ENCODE measurements around the gene CCDC149.
A peak's percentile ranks its signal among the peaks of the same experiment; 100 is the strongest.
"Not testable (repeated sequence)": the region's sequence is repeated elsewhere in the genome, so short reads cannot be mapped to it uniquely, and the experiment has no call there.

The CCDC149 gene

DNA sequence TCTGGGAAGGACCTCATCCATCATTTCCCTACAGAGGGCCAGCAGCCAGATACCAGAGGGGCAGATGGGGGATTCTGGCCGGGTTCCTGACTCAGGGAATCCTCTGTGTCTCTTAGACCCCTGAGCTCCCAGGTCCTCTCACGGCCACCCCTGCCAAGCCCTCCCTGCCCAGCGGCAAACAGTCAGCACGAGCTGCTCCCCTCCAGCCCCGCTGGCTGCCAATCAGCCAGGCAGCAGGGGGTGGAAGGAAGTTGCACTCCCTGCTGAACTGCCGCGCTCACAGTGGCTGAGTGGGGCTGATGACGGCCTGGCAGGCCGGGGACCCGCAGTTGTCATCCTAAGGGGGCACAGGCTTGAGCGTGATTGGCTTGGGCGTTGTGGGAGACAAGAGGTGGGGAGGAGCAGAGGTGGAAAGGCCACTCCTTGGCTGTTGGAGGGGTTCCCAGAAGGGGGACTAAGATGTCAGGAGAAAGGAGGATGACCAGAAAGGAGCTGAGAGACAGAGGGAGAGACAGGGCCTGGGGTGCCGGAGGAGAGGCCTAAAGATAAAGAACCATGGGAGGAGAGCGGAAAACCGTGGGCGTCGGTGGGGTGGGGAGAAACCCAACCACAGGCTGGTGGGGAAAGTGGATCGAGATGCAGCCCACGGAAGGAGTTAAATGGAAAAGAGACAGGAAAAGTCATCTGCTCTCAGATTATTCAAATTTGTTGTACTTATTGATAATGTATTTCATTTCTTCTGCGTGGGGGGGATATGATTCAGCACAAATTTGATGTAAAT is 4.4 kb upstream of the CCDC149 start:
- no peak overlapping the region for H3K27ac ChIP-seq (ENCODE audit: low read length)
- H3K4me3 ChIP-seq (ENCODE audit: low read length in 2 of 2), result no peak overlapping the region
- no peaks in the 10 kb centered on the region for H3K36me3 ChIP-seq (ENCODE audit: control insufficient read depth in 2 of 2, insufficient read depth in 2 of 2, low read length in 2 of 2)
- no peaks in the 10 kb centered on the region for H3K27me3 ChIP-seq (ENCODE audit: control insufficient read depth in 1 of 2, insufficient read depth in 2 of 2, low read length in 2 of 2)
- H3K9ac ChIP-seq (ENCODE audit: low read length in 2 of 2), result no peak overlapping the region
- no peaks in the 10 kb centered on the region for H3K9me3 ChIP-seq (ENCODE audit: control insufficient read depth in 2 of 2, low read length in 2 of 2)
- peaks cover 6% of the 10 kb centered on the region for H3K4me1 ChIP-seq (ENCODE audit: control insufficient read depth, insufficient read depth, low read length)

DNA sequence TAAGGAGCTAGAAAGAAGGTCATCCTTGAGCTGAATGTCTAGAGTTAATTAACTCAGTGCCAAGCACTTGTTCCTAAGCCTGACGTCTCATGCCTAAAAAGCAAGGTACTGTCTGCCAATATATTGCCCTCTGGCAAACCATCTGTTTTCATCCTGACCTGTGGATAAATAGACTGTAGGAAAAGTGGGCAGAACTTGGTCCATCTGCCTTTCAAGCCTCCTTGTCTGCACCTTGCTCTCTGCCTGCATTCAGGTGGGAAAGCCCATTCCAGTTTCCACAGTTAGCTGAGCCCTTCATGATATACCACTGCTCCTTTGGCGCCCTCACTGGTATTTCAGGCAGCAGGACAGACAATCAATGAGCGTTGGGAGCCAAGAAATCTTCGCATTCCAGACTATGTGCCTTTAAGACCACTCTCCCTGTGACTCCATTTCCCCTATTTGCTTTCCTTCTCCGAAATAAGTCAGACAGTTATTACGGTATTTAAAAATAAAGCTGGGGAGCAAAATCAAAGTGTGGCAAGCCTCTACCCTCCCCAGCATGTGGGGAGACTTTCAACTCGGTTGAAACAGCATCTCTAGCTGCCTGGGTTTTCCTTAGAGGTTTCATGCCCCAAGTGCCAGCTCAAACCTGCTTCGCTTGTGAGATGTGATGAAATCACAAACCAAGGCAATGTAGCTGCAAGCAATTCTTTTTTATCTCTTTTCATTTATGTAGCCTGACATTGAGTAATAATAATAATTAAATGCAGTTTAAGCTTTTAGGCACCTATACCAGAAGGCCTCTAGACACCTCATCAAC is 2.5 kb upstream of the CCDC149 start:
- H3K9ac ChIP-seq (ENCODE audit: low read length in 2 of 2), result no peak overlapping the region
- no peak overlapping the region for H3K4me3 ChIP-seq (ENCODE audit: low read length in 2 of 2)
- H3K27me3 ChIP-seq (ENCODE audit: control insufficient read depth in 1 of 2, insufficient read depth in 2 of 2, low read length in 2 of 2), result no peaks in the 10 kb centered on the region
- no peak overlapping the region for H3K27ac ChIP-seq (ENCODE audit: low read length)
- H3K36me3 ChIP-seq (ENCODE audit: control insufficient read depth in 2 of 2, insufficient read depth in 2 of 2, low read length in 2 of 2), result peaks cover 0 to under 1% of the 10 kb centered on the region in 2 donors
- H3K4me1 ChIP-seq (ENCODE audit: control insufficient read depth, insufficient read depth, low read length), result peaks cover 15% of the 10 kb centered on the region
- H3K9me3 ChIP-seq (ENCODE audit: control insufficient read depth in 2 of 2, low read length in 2 of 2), result no peaks in the 10 kb centered on the region

DNA sequence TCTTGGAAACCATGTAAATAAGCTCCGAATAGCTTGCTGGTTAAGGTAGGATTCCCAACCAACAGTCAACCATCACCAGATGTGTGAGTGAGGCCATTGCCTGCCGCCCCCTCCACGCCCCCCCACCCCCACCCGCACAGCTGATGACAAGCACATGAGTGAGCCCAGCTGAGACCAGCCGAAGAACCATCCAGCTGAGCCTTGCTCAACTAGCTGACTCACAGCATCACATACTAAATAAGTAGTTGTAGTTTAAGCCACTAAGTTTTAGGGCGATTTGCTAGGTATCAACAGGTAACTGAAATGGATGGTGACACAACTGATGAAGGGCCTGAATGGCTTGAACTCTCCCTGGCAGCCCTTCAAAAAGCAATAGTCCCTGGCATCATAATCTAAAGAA is 1.6 kb upstream of the CCDC149 start:
- Histone ChIP-seq H3K9ac (ENCODE audit: low read length in 2 of 2) (no peak overlapping the region), H3K9me3 (ENCODE audit: control insufficient read depth in 2 of 2, low read length in 2 of 2) (no peaks in the 10 kb centered on the region), H3K4me3 (ENCODE audit: low read length in 2 of 2) (no peak overlapping the region), H3K27ac (ENCODE audit: low read length) (no peak overlapping the region), H3K4me1 (ENCODE audit: control insufficient read depth, insufficient read depth, low read length) (peaks cover 15% of the 10 kb centered on the region), H3K36me3 (ENCODE audit: control insufficient read depth in 2 of 2, insufficient read depth in 2 of 2, low read length in 2 of 2) (peaks cover under 1 to 8% of the 10 kb centered on the region in 2 donors), H3K27me3 (ENCODE audit: control insufficient read depth in 1 of 2, insufficient read depth in 2 of 2, low read length in 2 of 2) (no peaks in the 10 kb centered on the region)

DNA sequence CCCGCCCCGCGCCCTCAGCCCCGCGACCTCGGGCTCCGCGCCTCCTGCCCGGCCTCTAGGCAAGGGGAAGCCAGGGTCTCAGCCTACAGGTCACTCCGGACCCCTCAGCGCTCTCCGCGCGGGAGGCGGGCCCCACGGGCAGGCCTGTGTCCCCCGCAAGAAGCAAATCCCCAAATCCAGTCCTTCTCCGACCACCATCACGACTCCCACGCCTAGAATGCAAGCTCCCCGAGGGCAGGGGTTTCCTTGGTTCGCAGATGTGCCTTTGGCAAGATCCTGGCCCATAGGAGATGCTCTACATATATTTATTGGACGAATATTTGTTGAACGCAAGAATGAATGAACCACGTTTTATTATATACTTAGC is 260 bp upstream of the CCDC149 start:
- Histone ChIP-seq H3K4me3 (ENCODE audit: low read length in 2 of 2) (peak overlapping the region; percentile 73 to 86), H3K27me3 (ENCODE audit: control insufficient read depth in 1 of 2, insufficient read depth in 2 of 2, low read length in 2 of 2) (no peaks in the 10 kb centered on the region), H3K36me3 (ENCODE audit: control insufficient read depth in 2 of 2, insufficient read depth in 2 of 2, low read length in 2 of 2) (peaks cover 8 to 17% of the 10 kb centered on the region in 2 donors), H3K9me3 (ENCODE audit: control insufficient read depth in 2 of 2, low read length in 2 of 2) (no peaks in the 10 kb centered on the region), H3K9ac (ENCODE audit: low read length in 2 of 2) (peak overlapping the region; percentile 89), H3K27ac (ENCODE audit: low read length) (peak overlapping the region; percentile 82), H3K4me1 (ENCODE audit: control insufficient read depth, insufficient read depth, low read length) (peaks cover 15% of the 10 kb centered on the region)

DNA sequence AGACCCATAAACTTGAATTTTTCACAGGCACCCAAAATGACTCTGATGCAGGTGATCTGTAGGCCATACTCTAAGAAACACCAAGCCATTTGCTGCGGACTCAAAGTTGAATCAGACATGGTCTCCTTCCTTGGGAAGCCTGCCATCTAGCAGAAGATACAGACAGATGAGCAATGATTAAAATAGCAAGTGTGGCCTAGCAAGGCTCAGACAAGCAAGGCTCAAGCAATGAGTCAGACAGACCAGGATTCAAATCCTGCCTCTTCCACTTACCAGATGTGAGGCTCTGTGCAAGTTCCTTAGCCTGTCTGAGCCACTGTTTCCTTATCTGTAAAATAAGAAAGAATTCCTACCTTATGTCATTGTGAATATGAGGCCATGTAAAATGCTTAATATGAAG is 2.3 kb downstream of the CCDC149 start:
- Histone ChIP-seq H3K27ac (ENCODE audit: low read length) (no peak overlapping the region), H3K36me3 (ENCODE audit: control insufficient read depth in 2 of 2, insufficient read depth in 2 of 2, low read length in 2 of 2) (peaks cover 19 to 23% of the 10 kb centered on the region in 2 donors), H3K9me3 (ENCODE audit: control insufficient read depth in 2 of 2, low read length in 2 of 2) (no peaks in the 10 kb centered on the region), H3K4me1 (ENCODE audit: control insufficient read depth, insufficient read depth, low read length) (peaks cover 15% of the 10 kb centered on the region), H3K9ac (ENCODE audit: low read length in 2 of 2) (no peak overlapping the region), H3K4me3 (ENCODE audit: low read length in 2 of 2) (no peak overlapping the region), H3K27me3 (ENCODE audit: control insufficient read depth in 1 of 2, insufficient read depth in 2 of 2, low read length in 2 of 2) (no peaks in the 10 kb centered on the region)

DNA sequence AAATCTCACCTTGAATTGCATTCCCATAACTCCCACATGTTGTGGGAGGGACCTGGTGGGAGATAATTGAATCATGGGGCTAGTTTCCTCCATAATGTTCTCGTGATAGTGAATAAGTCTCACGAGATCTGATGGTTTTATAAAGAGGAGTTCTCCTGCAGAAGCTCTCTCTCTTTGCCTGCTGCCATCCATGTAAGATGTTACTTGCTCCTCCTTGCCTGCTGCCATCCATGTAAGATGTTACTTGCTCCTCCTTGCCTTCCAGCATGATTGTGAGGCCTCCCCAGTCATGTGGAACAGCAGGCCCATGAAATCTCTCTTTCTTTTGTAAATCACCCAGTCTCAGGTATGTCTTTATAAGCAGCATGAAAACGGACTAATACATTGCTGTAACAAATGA is 3.2 kb downstream of the CCDC149 start:
- H3K36me3 ChIP-seq (ENCODE audit: control insufficient read depth in 2 of 2, insufficient read depth in 2 of 2, low read length in 2 of 2), result peaks cover 19 to 23% of the 10 kb centered on the region in 2 donors
- not testable (repeated sequence) for H3K4me3 ChIP-seq (ENCODE audit: low read length in 2 of 2); H3K27me3 ChIP-seq (ENCODE audit: control insufficient read depth in 1 of 2, insufficient read depth in 2 of 2, low read length in 2 of 2); H3K9me3 ChIP-seq (ENCODE audit: control insufficient read depth in 2 of 2, low read length in 2 of 2); H3K27ac ChIP-seq (ENCODE audit: low read length); H3K9ac ChIP-seq (ENCODE audit: low read length in 2 of 2)
- H3K4me1 ChIP-seq (ENCODE audit: control insufficient read depth, insufficient read depth, low read length), result peaks cover 15% of the 10 kb centered on the region

DNA sequence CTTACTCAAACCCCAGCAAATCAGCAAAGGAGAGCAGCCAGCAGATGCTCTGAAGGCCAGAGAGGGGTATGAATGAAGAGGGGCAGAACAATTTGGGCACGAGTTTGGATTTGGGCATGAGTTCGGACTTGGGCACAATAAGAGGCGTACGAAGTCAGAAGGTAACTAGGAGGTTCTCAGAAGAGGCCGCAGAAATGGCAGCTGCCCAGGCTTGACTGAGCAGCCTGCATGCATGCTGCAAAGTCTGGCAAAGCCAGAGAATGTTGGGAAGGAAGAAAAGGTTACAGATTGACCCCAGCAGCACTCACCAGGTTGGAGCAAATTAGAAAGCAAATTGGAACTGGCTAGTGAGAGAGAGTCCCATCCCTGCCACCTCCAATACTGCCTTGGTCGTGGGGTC is 15.2 kb downstream of the CCDC149 start:
- no peaks in the 10 kb centered on the region for H3K27me3 ChIP-seq (ENCODE audit: control insufficient read depth in 1 of 2, insufficient read depth in 2 of 2, low read length in 2 of 2)
- H3K9ac ChIP-seq (ENCODE audit: low read length in 2 of 2), result no peak overlapping the region
- peaks cover 0 to 8% of the 10 kb centered on the region in 2 donors for H3K36me3 ChIP-seq (ENCODE audit: control insufficient read depth in 2 of 2, insufficient read depth in 2 of 2, low read length in 2 of 2)
- no peak overlapping the region for H3K27ac ChIP-seq (ENCODE audit: low read length)
- H3K4me3 ChIP-seq (ENCODE audit: low read length in 2 of 2), result no peak overlapping the region
- no peaks in the 10 kb centered on the region for H3K9me3 ChIP-seq (ENCODE audit: control insufficient read depth in 2 of 2, low read length in 2 of 2)
- peaks cover 17% of the 10 kb centered on the region for H3K4me1 ChIP-seq (ENCODE audit: control insufficient read depth, insufficient read depth, low read length)

DNA sequence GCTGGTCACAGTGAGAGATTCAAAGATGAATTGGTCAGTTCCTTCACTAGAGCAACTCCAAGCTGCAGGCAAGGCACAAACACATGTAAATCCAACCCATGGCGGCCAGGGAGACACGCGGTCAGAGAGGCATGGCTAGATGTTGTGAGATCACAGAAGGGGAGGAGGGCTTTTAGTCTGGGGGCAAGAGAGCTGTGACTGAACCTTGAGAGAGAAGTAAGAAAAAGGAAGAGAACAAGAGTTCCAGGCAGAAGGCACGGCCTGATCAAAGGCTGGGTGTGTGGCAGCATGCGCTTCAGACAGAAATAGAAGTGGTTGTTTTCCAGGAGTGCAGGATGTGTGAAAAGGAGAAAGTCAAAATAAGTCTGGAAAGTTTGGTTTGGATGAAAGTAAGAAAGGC is 15.9 kb downstream of the CCDC149 start:
- H3K9ac ChIP-seq (ENCODE audit: low read length in 2 of 2), result no peak overlapping the region
- H3K9me3 ChIP-seq (ENCODE audit: control insufficient read depth in 2 of 2, low read length in 2 of 2), result no peaks in the 10 kb centered on the region
- no peak overlapping the region for H3K4me3 ChIP-seq (ENCODE audit: low read length in 2 of 2)
- peaks cover 17% of the 10 kb centered on the region for H3K4me1 ChIP-seq (ENCODE audit: control insufficient read depth, insufficient read depth, low read length)
- H3K27ac ChIP-seq (ENCODE audit: low read length), result no peak overlapping the region
- no peaks in the 10 kb centered on the region for H3K27me3 ChIP-seq (ENCODE audit: control insufficient read depth in 1 of 2, insufficient read depth in 2 of 2, low read length in 2 of 2)
- H3K36me3 ChIP-seq (ENCODE audit: control insufficient read depth in 2 of 2, insufficient read depth in 2 of 2, low read length in 2 of 2), result peaks cover 0 to 8% of the 10 kb centered on the region in 2 donors

DNA sequence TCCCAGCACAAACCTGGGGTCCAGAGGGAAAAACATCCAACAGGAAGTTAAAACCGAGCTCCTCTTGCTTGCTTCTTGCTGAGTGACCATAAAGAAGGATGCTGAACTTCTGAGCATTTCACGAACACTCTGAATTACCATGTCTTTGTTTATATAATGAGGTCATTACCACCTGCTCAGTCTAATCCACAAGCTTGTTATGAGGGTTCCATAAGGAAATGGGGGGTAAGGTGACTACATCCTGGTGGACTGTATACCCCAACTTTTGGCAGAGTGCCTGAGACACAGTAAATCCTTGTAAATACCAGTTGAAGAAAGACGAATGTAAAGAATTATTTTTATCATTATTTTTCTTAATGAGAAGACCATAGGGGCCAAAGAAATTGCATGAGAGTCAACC is 16.8 kb downstream of the CCDC149 start:
- no peak overlapping the region for H3K9ac ChIP-seq (ENCODE audit: low read length in 2 of 2)
- no peak overlapping the region for H3K4me3 ChIP-seq (ENCODE audit: low read length in 2 of 2)
- H3K4me1 ChIP-seq (ENCODE audit: control insufficient read depth, insufficient read depth, low read length), result peaks cover 17% of the 10 kb centered on the region
- H3K27ac ChIP-seq (ENCODE audit: low read length), result no peak overlapping the region
- H3K9me3 ChIP-seq (ENCODE audit: control insufficient read depth in 2 of 2, low read length in 2 of 2), result no peaks in the 10 kb centered on the region
- peaks cover 0 to 8% of the 10 kb centered on the region in 2 donors for H3K36me3 ChIP-seq (ENCODE audit: control insufficient read depth in 2 of 2, insufficient read depth in 2 of 2, low read length in 2 of 2)
- H3K27me3 ChIP-seq (ENCODE audit: control insufficient read depth in 1 of 2, insufficient read depth in 2 of 2, low read length in 2 of 2), result no peaks in the 10 kb centered on the region

DNA sequence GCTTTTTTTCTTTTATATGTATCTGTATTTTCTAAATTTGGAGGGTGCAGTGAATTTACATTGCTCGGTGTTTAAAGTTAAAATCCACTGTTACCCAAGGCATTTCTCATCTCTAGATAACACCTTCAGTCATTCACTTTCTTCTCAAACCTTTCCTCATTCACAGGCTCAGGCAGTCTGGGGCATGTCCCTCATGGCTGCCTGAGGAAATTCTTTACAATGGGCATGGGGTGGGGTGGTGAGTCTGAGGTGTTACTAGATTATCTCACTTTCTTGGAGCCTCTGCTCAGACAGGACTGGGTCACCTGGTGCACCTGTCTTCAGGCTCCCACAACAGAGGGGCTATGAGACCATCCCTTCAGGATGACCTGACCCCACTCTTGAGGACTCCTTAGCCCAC is 17.4 kb downstream of the CCDC149 start:
- Histone ChIP-seq H3K4me1 (ENCODE audit: control insufficient read depth, insufficient read depth, low read length) (peaks cover 17% of the 10 kb centered on the region), H3K9ac (ENCODE audit: low read length in 2 of 2) (no peak overlapping the region), H3K4me3 (ENCODE audit: low read length in 2 of 2) (no peak overlapping the region)

DNA sequence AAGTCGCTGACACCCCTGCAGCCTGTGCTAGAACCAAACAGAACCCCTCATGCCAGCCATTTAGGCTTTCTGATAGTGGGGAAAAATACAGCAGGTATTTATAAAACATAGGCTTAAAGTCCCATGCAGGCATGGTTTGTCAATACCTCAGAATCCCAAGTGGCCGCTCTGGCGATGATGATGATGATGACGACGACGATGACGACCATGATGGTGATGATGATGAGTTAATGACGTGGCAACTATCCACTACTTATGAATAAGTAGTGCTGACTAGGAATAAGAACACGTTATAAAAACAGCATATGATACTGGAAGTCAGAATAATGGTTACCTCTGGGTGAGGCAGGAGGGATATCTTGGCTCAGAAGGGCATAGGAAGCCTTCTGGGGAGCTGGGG is 18.0 kb downstream of the CCDC149 start:
- peaks cover 17% of the 10 kb centered on the region for H3K4me1 ChIP-seq (ENCODE audit: control insufficient read depth, insufficient read depth, low read length)

More for the DNA sequence above, 17.4 kb downstream of the CCDC149 start:
- Histone ChIP-seq H3K27ac (ENCODE audit: low read length) (no peak overlapping the region), H3K36me3 (ENCODE audit: control insufficient read depth in 2 of 2, insufficient read depth in 2 of 2, low read length in 2 of 2) (peaks cover 0 to 10% of the 10 kb centered on the region in 2 donors), H3K9me3 (ENCODE audit: control insufficient read depth in 2 of 2, low read length in 2 of 2) (no peaks in the 10 kb centered on the region), H3K27me3 (ENCODE audit: control insufficient read depth in 1 of 2, insufficient read depth in 2 of 2, low read length in 2 of 2) (no peaks in the 10 kb centered on the region)

More for the DNA sequence above, 18.0 kb downstream of the CCDC149 start:
- Histone ChIP-seq H3K9me3 (ENCODE audit: control insufficient read depth in 2 of 2, low read length in 2 of 2) (no peaks in the 10 kb centered on the region), H3K27ac (ENCODE audit: low read length) (no peak overlapping the region), H3K27me3 (ENCODE audit: control insufficient read depth in 1 of 2, insufficient read depth in 2 of 2, low read length in 2 of 2) (no peaks in the 10 kb centered on the region), H3K9ac (ENCODE audit: low read length in 2 of 2) (no peak overlapping the region), H3K4me3 (ENCODE audit: low read length in 2 of 2) (no peak overlapping the region), H3K36me3 (ENCODE audit: control insufficient read depth in 2 of 2, insufficient read depth in 2 of 2, low read length in 2 of 2) (peaks cover 0 to 11% of the 10 kb centered on the region in 2 donors)
